Pons (tissue), 1 donor: ENCODE results near the gene FGF8.
"Not testable (repeated sequence)": the region's sequence is repeated elsewhere in the genome, so short reads cannot be mapped to it uniquely, and the experiment has no call there.

ENCODE experiments used
- DNase-seq: peaks from one replicate; pipeline ENCODE4 v3.0.0-alpha.2; 2016; ENCODE audit warnings: low spot score

The FGF8 gene

DNA sequence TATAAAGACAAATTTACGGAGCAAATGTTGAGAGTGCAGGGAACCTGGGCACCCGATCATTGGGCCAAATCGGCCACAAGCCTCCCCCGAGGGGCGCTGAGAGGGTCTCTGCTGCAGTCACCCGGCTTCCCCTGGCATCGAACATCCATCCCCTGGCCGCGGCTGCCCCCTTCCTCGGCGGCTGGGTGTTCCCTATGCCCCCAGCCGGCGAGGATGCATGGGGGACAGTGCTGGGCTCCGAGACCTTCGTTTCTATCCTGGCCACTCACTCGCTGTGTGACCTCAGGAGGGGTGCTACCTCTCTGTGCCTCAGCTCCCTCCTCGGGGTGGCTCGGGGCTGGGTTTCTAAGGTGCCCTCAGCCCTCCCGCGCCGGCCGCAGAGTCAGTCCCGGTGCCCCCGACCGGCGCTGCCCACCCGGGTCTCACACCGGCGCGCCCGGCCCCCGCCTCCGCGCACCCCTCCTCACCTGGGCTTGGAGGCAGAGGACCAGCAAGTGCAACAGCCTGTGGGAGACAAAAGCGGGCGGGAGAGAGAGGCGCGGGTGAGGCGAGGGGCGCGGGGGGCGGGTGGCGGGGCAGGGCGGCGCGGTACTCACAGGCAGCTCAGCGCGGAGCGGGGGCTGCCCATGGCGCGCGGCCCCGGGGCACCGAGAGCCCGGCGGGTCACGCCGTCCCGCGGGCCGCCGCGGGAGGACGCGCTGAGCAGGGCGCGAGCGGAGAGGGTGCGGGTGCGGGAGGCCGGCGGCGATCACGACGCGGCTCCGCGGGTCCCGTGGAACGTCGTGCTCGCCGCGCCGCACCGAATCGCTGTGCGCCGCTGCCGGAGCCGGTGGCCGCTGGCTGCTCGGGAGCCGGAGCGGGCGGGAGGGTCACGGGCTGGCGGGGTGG is at the start of gene FGF8:
FGF8 (minus strand) TSS at position 842 of the 888 bp plus-strand sequence; CDS start at position 628, 214 bp downstream.
- no peak for DNase-seq

DNA sequence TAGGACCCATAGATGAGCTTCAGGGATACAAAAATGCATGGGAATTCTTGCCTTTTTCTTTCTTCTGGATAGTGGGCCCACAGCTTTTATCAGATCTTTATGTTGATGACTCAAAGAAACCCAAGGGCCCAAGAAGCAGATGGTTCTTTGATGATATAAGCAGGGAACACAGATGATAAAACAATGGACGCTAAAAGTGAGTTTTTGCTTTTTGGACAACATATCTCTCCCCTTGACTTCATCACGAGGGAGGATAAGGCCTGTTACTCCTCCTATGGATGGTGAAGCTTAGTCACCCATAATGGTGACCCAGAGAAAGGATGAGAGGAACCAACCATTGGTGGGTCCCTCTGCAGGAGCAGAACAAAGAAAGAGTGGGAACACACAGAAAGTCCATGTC is 48.8 kb upstream of the FGF8 start:
- no peak for DNase-seq

- no peak for DNase-seq
These were observed 43.1 kb upstream of the FGF8 start for GRCh38 chr10:101818872-101819633.

GRCh38 chr10:101818119-101818871 is 42.4 kb upstream of the FGF8 start, which contains the start of gene OGA:
Gene OGA (minus strand): TSS chr10:101818444. CDS start chr10:101818022, 422 bp downstream.
- peak; percentile 98 for DNase-seq

DNA sequence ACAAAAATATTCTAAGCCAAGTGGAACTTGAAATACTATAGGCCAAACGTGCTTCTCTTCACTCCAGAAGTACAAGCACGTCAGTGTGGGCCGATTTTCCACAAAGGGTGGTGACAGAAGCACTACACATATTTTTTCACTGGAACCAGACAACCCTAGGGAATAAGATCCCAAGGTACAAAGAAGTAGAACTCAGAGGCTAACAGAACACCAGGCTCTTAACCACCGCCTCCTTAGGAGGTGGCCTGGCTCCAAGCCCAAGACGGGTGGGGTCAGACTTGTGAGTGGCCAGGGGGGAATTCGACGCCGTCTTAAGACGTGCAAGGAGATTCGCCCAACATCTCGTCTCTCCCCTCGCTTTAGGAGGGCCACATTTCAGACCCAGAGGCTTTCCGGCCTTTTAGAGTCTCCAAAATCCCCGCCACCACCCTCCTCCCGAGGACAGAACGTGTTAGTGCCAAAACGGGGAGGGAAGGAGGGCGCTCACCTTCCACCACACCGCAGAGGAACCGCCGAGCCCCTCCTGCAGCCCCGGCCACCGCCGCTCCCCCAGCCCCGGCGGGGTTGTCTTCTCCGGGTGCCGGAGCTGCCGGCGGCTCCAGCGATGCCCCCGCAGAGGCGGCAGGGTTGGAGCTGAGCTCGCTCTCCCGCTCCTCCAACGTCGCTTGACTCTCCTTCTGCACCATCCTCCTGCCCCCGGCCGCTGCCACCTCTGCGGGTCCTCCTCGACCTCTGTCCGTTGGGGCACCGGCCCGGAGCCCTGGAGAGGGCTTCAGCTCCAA is 41.6 kb upstream of the FGF8 start:
- DNase-seq, result peak; percentile 78

- no peak for DNase-seq
These were observed 41.0 kb upstream of the FGF8 start for GRCh38 chr10:101816913-101817336.

DNA sequence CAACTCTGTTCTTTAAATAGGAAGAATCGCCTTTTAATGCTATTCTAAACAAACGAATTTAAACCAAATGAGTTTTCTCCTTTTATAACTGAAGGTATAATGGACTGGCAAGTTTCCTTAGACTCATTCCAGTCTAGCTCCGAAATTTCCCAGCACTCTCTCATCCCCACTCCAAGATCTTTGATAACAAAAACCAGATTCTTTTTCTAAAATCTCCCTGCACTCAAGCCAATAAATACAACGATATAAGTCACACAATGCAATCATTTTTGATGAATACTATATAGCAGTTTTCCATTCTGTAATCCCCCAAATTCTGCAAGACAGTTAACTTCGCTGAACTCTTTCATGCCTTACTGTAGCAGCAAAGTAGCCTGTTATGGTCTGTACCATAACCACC is 40.5 kb upstream of the FGF8 start:
- no peak for DNase-seq

GRCh38 chr10:101814466-101815071 is 38.7 kb upstream of the FGF8 start:
- DNase-seq, result no peak

GRCh38 chr10:101812606-101813005 is 36.7 kb upstream of the FGF8 start:
- no peak for DNase-seq

DNA sequence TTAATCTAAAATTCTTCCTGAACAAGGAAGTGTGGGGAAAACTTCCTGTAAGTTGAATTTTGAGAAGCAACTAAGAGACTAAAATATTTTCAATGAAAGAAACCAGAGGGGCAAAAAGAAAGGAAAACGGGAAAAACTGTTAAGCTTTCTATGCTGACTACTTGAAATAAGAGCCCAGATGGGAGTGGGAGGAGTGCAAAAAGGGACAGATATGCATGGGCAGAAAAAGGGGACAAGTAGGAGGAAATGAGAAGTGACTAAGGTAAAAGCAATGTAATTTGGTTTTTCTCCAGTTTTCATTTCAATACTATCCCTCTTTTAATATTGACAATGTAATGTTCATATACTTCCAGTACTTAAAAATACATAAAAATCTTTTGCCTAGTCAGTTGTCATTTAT is 31.2 kb upstream of the FGF8 start:
- no peak for DNase-seq

- DNase-seq, result no peak
These were observed 27.6 kb upstream of the FGF8 start for GRCh38 chr10:101803511-101803910.

DNA sequence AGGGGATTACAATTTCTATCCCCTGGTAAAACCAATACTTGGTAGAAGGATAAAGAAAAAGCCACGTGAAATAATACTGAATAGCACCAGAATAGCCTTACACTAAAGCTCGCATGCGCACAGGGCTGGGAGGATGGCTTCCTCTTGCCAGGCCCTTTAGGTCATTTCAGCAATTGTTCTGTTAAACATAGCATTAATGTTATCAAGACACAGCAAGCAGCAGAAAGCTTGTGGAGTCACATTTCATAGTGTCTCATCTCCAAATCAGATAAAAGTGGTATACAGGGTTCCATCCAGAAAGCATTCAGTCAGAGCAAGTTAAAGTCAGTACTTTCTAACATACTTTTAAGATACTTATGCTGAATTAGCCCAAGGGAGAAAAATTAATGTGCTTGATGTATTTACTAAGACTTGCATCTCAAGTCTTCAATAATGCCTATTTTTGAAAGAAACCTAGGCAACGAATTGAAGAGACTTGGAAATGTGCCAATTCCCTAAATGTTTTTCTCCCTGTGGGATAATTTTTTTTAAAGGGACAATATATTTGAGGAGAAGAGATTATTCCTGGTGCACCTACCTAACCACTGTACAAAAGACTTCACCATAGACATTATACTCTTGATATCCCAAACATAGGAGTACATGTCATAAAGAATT is 21.6 kb upstream of the FGF8 start:
- no peak for DNase-seq

GRCh38 chr10:101793526-101793925 is 17.6 kb upstream of the FGF8 start:
- DNase-seq, result no peak

DNA sequence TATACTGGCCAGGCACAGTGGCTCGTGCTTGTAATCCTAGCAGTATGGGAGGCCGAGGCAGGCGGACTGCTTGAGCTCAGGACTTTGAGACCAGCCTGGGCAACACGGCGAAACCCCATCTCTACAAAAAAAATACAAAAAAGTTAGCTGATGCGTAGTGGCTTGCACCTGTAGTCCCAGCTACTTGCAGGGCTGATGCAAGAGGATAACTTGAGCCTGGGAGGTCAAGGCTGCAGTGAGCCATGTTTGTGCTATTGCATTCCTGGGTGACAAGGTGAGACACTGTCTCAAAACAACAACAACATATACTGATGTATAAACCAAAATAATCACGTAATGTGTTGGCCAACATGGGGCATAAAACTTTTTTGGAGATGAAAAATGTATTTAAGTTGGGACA is 13.8 kb upstream of the FGF8 start:
- no peak for DNase-seq

DNA sequence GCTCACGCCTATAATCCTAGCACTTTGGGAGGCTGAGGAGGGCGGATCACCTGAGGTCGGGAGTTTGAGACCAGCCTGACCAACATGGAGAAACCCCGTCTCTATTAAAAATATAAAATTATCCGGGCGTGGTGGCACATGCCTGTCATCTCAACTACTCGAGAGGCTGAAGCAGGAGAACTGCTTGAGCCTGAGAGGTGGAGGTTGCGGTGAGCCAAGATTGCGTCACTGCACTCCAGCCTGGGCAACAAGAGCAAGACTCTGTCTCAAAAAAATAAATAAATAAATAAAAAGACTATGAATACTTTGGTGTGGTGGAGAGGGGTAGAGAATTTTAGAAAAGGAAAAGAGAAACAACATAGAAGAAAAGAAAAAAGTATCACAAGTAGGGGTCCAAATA is 13.3 kb upstream of the FGF8 start:
- DNase-seq, result not testable (repeated sequence)

DNA sequence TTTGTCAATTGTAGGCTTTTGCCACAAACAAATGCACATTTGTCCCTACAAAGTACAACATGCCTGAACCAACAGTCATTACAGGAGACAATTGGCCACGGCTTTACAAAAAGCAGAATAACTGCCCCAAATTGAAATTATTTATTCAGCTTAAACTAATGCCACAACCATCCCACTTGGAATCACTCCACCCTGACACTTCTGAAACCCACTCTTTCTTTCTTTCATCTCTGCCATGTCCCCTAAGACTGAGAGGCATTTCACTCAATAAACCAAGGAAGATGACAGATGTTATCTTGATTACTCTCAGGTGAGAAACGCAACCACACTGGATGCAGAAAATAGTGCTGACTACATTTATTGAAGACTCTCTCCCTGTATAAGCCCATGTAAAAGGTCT is 9.9 kb upstream of the FGF8 start:
- no peak for DNase-seq

GRCh38 chr10:101784558-101784957 is 8.6 kb upstream of the FGF8 start:
- DNase-seq, result no peak

DNA sequence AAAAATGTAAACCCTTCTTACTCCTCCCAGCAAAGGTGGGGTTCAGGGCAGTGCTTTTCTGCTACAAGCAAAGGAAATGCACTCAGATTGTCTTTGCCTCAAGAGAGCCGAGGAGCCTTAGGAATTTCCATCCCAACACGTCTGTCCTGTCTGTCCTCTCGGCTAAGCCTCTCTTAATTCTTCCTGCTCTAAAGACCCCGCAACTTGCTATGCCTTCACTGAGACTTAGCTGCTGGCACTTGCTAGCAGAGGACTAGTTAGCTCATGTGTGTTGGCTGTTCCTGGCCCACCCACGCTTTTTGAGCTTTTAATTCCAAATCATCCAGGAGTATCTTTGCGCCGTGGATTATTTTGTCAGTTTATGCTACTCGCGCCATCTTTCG is 7.8 kb upstream of the FGF8 start:
- no peak for DNase-seq

GRCh38 chr10:101782811-101783735 is 7.2 kb upstream of the FGF8 start, which contains the start of gene NPM3:
Gene NPM3 (minus strand): TSS chr10:101783446. CDS start chr10:101783390, 56 bp downstream.
- DNase-seq, result peak; percentile 52
